ENCODE data around the gene NIF3L1. TPM values are rescaled to one million over a fixed set of nuclear protein-coding genes. Genes with fewer than 3 reads are reported as not detected.

The NIF3L1 gene
- total RNA-seq, 2 experiments from 2014 or later: 36.9 to 37.7 TPM

DNA sequence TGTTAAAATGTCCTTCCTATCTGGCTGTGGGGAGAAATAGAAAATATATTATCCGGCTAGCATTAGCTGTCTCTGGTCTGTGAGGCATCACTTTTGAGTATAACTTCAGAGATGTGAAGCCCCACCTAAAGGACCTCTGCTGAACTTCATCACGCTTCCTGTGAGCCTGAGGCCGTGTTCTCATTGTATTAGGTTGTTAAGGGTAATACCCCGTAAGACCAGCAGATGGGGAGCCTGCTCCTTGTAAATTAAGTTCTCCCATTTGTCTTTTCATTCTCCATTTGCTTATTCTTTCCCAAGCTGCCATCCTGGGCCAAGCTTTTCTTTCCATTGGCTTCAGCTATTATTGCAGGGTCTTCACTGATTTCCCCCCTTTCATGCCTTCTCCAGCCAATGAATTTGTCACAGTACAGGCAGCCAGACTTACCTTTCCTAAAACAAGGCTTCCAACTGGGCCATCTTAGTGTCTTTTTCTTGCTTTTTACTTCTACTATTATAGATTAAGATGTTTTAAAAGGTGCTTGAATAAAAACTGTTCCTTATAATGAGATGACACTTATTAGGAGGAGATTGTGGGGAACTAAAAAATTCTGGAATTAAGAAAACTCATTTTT, 12.4 kb downstream of the NIF3L1 start:
- Mint-ChIP-seq H3K27me3 (no peaks in the 10 kb centered on the region), H3K9me3 (no peaks in the 10 kb centered on the region), H3K27ac (no peak overlapping the region), H3K36me3 (peaks cover 22% of the 10 kb centered on the region), H3K4me1 (peaks cover 15% of the 10 kb centered on the region), H3K4me3 (no peak overlapping the region)
- ATAC-seq (ENCODE audit: low read depth) (peak; percentile 100), DNase-seq (no peak)
- POLR2A ChIA-PET: interaction anchor here (0.7 to 1.6 kb wide), 4 partner anchors 12 to 276 kb away, joined by 3 to 7 read pairs (median 4); partner anchors contain the start of gene NIF3L1

DNA sequence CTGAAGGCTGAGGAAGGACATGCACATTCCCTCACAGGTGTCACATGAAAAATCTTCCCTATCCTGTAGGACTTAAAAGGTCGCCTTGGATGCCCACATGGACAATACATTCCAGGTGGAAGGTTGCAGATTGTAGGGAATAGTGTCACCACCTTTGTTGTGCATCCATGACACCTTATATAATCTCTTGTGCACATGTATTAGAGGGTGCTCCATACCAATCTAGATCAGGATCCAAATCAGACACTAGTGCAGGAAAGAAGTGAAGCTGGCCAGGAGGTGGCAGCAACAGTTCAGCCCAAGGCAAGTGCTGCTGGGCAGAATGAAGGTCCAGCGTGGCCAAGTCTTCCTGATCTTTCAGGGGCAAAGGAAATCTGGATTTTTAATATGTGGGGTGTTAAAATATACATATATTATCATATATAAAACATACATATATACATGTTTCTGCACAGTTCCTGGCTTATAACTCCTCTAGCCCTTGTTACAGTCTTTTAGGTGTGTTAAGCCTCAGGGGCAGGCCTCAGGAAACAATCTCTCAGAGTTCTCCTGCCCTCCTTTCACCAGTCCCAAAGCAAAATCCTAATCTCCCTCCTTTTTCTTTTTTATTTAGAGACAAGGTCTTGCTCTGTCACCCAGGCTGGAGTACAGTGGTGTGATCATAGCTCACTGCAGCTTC, 16.6 kb downstream of the NIF3L1 start:
- POLR2A ChIA-PET: interaction anchor here (0.6 to 3.1 kb wide), 6 partner anchors 16 to 272 kb away, joined by 3 to 24 read pairs (median 3); partner anchors contain the start of genes NIF3L1 and PPIL3
- H3K4me1 Mint-ChIP-seq: peaks cover 8% of the 10 kb centered on the region

DNA sequence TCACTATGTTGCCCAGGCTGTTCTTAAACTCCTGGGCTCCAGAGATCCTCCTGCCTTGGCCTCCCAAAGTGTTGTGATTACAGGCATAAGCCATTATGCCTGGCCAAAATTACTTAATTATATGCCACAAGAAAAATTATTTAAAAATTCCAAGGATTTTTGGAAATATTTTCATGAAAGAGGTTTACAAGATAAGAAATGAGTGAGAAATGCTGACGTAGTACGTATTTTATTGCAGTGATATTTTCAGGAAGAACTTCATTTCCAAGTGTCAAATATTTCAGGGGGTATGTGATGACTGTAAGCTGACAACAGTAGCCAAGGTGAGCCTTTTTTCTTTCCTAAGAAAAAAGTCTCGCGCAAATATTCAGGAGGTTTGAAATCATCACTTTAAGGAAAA, 20.8 kb downstream of the NIF3L1 start:
- POLR2A ChIA-PET: interaction anchor here (0.6 kb wide), 1 partner anchor 32 kb away, joined by 3 read pairs; no protein-coding TSS in a partner anchor
- H3K36me3 Mint-ChIP-seq: peaks cover 15% of the 10 kb centered on the region
- ATAC-seq (ENCODE audit: low read depth): no peak
- H3K4me3 Mint-ChIP-seq: no peak overlapping the region
- no peaks in the 10 kb centered on the region for H3K27me3 Mint-ChIP-seq
- no peak for DNase-seq
- no peak overlapping the region for H3K27ac Mint-ChIP-seq
- peaks cover 1% of the 10 kb centered on the region for H3K4me1 Mint-ChIP-seq
- no peaks in the 10 kb centered on the region for H3K9me3 Mint-ChIP-seq

More for the DNA sequence above, 16.6 kb downstream of the NIF3L1 start:
- ATAC-seq (ENCODE audit: low read depth) (peak; percentile 55), DNase-seq (peak; percentile 60)
- H3K4me3 Mint-ChIP-seq: no peak overlapping the region
- peaks cover 13% of the 10 kb centered on the region for H3K36me3 Mint-ChIP-seq
- no peaks in the 10 kb centered on the region for H3K27me3 Mint-ChIP-seq
- no peaks in the 10 kb centered on the region for H3K9me3 Mint-ChIP-seq
- peak overlapping the region; percentile 68 for H3K27ac Mint-ChIP-seq

DNA sequence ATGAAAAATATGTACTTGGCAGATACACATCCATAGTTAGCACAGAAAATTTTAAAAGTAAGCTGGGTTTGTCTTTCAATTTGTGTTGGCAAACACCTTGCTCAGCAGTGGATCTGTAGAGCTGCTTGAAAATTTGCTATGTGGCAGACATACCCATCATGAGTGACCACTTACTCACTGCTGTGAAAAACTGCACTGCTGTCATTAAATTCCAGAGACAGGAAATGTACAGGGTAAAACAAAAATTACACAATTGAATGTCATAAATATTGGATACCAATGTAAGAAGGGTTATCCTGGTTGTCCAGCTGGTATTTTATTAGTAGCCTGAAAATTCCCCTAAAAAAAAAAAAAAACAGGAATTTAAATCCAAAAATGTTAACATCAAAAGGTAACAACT, 24.5 kb downstream of the NIF3L1 start:
- POLR2A ChIA-PET: no interaction called here
- no peaks in the 10 kb centered on the region for H3K4me1 Mint-ChIP-seq
- ATAC-seq (ENCODE audit: low read depth) (no peak), DNase-seq (no peak)
- H3K36me3 Mint-ChIP-seq: peaks cover 20% of the 10 kb centered on the region
- H3K9me3 Mint-ChIP-seq: no peaks in the 10 kb centered on the region
- H3K27me3 Mint-ChIP-seq: no peaks in the 10 kb centered on the region
- no peak overlapping the region for H3K27ac Mint-ChIP-seq
- no peak overlapping the region for H3K4me3 Mint-ChIP-seq

DNA sequence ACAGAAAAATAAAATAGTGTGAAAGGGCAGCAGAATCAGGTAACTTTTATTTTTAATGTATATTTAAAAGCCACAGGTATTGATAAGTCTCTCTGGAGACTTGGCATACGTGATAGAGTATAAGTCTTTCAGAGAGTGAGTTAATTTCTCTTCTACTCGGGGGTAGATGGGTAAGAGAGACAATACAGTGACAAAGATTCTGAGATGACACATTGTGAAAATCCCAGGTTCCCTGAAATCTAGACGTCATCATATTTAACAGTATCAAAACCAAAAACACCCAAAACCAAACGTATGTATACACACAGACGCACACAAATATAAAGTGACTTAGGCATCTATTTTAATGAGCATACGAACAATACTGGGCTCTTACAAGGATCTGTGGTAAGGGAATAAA, 33.3 kb downstream of the NIF3L1 start:
- no peak overlapping the region for H3K4me3 Mint-ChIP-seq
- no peak for ATAC-seq (ENCODE audit: low read depth)

GRCh38 chr2:200929334-200930249, 40.4 kb downstream of the NIF3L1 start:
- ATAC-seq (ENCODE audit: low read depth): no peak
- H3K27ac Mint-ChIP-seq: peak overlapping the region; percentile 5

More for the DNA sequence above, 33.3 kb downstream of the NIF3L1 start:
- POLR2A ChIA-PET: no interaction called here
- H3K27me3 Mint-ChIP-seq: no peaks in the 10 kb centered on the region
- no peak overlapping the region for H3K27ac Mint-ChIP-seq
- peaks cover 16% of the 10 kb centered on the region for H3K36me3 Mint-ChIP-seq
- H3K9me3 Mint-ChIP-seq: no peaks in the 10 kb centered on the region
- no peaks in the 10 kb centered on the region for H3K4me1 Mint-ChIP-seq
- no peak for DNase-seq

GRCh38 chr2:200930947-200931626, 41.9 kb downstream of the NIF3L1 start:
- peaks cover 3% of the 10 kb centered on the region for H3K4me1 Mint-ChIP-seq
- no peak overlapping the region for H3K27ac Mint-ChIP-seq
- H3K27me3 Mint-ChIP-seq: no peaks in the 10 kb centered on the region
- no peak for DNase-seq
- peaks cover 12% of the 10 kb centered on the region for H3K36me3 Mint-ChIP-seq
- no peak for ATAC-seq (ENCODE audit: low read depth)
- POLR2A ChIA-PET: no interaction called here
- H3K9me3 Mint-ChIP-seq: no peaks in the 10 kb centered on the region
- H3K4me3 Mint-ChIP-seq: no peak overlapping the region

More at GRCh38 chr2:200929334-200930249, 40.4 kb downstream of the NIF3L1 start:
- no peaks in the 10 kb centered on the region for H3K9me3 Mint-ChIP-seq
- H3K27me3 Mint-ChIP-seq: no peaks in the 10 kb centered on the region
- peaks cover 3% of the 10 kb centered on the region for H3K4me1 Mint-ChIP-seq
- no peak for DNase-seq
- H3K36me3 Mint-ChIP-seq: peaks cover 16% of the 10 kb centered on the region
- no peak overlapping the region for H3K4me3 Mint-ChIP-seq
- POLR2A ChIA-PET: no interaction called here

DNA sequence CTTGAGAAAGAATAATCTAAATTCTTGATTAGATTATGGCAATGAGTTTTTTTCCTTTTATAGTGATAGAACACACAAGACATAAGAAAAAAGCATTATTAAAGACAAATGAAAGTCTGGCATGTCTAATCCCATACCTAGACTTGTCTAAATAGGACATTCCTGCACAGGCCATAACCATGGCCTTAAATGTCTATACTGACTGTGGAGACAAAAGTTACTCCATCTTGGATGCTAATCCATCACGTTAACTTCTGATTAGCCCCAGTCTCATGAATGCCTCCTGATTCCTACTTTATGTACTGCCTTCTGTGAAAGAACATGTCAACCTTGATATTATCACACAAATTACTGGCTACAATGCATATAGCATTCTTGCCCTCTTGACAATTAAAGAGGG, 50.7 kb downstream of the NIF3L1 start:
- H3K4me3 Mint-ChIP-seq: no peak overlapping the region
- DNase-seq: no peak
- peaks cover 24% of the 10 kb centered on the region for H3K36me3 Mint-ChIP-seq
- no peaks in the 10 kb centered on the region for H3K9me3 Mint-ChIP-seq
- no peaks in the 10 kb centered on the region for H3K4me1 Mint-ChIP-seq
- no peak overlapping the region for H3K27ac Mint-ChIP-seq
- no peaks in the 10 kb centered on the region for H3K27me3 Mint-ChIP-seq
- POLR2A ChIA-PET: no interaction called here
- no peak for ATAC-seq (ENCODE audit: low read depth)

DNA sequence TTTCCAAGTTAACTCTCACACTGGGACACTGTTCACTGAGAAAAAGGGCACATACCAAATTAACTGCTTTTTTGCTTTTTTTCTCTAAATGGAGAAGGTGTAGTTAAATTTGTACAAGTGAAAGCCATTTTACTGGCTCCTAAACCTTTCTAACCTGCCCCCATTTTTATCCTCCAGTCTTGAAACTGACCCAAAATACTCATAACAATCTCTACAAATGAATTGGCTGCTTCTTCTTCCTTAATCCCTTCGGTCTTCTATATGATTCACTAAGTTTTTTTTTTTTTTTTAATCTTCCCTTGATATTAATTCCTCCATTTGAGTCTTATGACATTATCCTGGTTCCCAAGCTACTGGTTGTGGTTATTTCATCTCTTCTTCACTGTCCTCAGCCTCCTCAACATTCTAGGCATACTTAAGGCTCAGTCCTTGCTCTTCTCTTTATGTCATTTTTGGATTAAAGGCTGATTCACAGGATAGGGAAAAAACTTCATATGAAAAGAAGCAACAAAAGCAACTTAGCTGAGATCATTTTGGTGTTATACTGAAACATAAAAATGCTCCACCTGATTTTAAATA, 54.4 kb downstream of the NIF3L1 start:
- ATAC-seq (ENCODE audit: low read depth) (no peak), DNase-seq (no peak)
- peaks cover 31% of the 10 kb centered on the region for H3K36me3 Mint-ChIP-seq
- no peak overlapping the region for H3K4me3 Mint-ChIP-seq
- H3K27ac Mint-ChIP-seq: no peak overlapping the region
- H3K4me1 Mint-ChIP-seq: peaks cover 3% of the 10 kb centered on the region
- H3K27me3 Mint-ChIP-seq: no peaks in the 10 kb centered on the region
- no peaks in the 10 kb centered on the region for H3K9me3 Mint-ChIP-seq
- POLR2A ChIA-PET: no interaction called here

DNA sequence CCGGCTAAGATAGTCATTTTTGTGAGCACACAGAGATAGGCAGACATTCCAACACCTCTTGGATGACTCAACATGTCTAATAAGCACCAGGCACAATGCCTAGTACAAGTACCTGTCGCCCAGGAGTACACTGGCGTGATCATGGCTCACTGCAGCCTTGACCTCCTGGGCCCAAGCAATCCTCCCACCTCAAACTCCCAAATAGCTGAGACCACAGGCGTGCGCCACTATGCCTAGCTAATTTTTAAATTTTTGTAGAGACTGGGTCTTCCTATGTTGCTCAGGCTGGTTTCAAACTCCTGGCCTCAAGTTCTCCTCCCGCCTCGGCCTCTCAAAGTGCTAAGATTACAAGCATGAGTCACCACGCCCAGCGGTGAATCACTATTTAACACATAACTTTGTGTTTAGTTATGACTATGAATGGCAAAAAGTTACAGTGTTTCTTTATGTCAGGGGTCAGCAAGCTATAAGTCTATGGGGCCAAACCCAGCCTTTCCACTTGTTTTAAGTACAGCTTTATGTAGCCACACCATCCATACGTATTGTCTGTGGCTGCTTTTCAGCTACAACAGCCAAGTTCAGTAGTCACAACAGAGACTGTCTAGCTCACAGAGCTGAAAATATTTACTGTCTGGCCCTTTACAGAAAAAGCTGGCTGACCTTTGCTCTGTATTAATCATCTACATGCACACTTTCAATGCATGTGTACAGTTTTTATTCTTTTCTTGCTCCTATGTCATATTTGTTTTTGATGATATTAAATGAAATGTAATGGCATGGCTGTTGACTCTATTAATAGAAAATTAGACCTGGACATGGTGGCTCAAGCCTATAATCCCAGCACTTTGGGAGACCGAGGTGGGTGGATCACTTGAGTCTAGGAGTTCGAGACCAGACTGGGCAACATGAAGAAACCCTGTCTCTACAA, 55.6 kb downstream of the NIF3L1 start:
- Mint-ChIP-seq H3K4me3 (no peak overlapping the region), H3K27ac (no peak overlapping the region), H3K4me1 (peaks cover 3% of the 10 kb centered on the region), H3K9me3 (no peaks in the 10 kb centered on the region), H3K36me3 (peaks cover 33% of the 10 kb centered on the region), H3K27me3 (no peaks in the 10 kb centered on the region)
- POLR2A ChIA-PET: interaction anchor here (0.6 kb wide), 1 partner anchor 8 kb away, joined by 3 read pairs; no protein-coding TSS in a partner anchor
- no peak for DNase-seq
- ATAC-seq (ENCODE audit: low read depth): no peak

- POLR2A ChIA-PET: no interaction called here
- ATAC-seq (ENCODE audit: low read depth) (no peak), DNase-seq (no peak)
- Mint-ChIP-seq H3K27ac (no peak overlapping the region), H3K36me3 (peaks cover 30% of the 10 kb centered on the region), H3K4me1 (peaks cover 3% of the 10 kb centered on the region), H3K9me3 (no peaks in the 10 kb centered on the region), H3K4me3 (no peak overlapping the region), H3K27me3 (no peaks in the 10 kb centered on the region)
Measured at GRCh38 chr2:200945395-200945729, 56.2 kb downstream of the NIF3L1 start.

DNA sequence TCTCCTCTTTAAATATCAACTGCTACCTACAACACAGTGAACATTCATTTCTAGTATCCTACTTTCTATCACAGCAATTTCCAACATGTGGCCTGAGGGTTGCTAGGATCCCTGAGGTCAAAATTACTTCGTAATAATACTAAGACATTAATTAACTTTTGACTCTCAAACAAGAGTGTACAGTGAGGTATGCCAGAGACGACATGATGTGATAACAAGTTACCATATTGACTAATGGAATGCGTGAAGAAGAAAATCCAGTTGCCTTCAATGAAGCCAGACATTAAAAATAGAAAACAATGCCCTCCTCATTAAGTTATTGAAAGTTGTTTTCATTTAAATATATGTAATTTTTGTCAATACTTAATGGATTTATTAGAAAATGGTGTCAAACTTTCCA, 61.2 kb downstream of the NIF3L1 start:
- ATAC-seq (ENCODE audit: low read depth) (no peak), DNase-seq (no peak)
- H3K4me3 Mint-ChIP-seq: no peak overlapping the region
- no peaks in the 10 kb centered on the region for H3K9me3 Mint-ChIP-seq
- H3K4me1 Mint-ChIP-seq: peaks cover under 1% of the 10 kb centered on the region
- no peaks in the 10 kb centered on the region for H3K27me3 Mint-ChIP-seq
- H3K36me3 Mint-ChIP-seq: peaks cover 24% of the 10 kb centered on the region
- POLR2A ChIA-PET: no interaction called here
- no peak overlapping the region for H3K27ac Mint-ChIP-seq
